ENCODE data around the gene ZSWIM5.

ZSWIM5 gene

GRCh38 chr1:44970317-44970716 is 236.1 kb downstream of the ZSWIM5 start:
- in situ Hi-C loops (cut with MboI; ENCODE audit: low sequenced_read_pairs), result no loop called here
